Vagina (tissue), 2 donors: ENCODE data around the gene ZC3H14. TPM values are rescaled to one million over a fixed set of nuclear protein-coding genes. Genes with fewer than 3 reads are reported as not detected.

Experiments used
- DNase-seq, 2 donors: peaks; one replicate each; pipeline ENCODE4 v3.0.0-alpha.2; 2017; ENCODE audit errors: extremely low spot score in 2 of 2
- H3K27ac ChIP-seq: fragments of 200-600 bp; sonication (generic); one replicate; pipeline ENCODE4 v1.5.1; 2019
- H3K27me3 ChIP-seq: fragments of 200-600 bp; sonication (generic); one replicate; pipeline ENCODE4 v1.5.1; 2019
- H3K36me3 ChIP-seq, 2 donors: fragments of 200-600 bp; sonication (generic); one replicate each; pipeline ENCODE4 v1.5.1; 2017 to 2019
- H3K4me1 ChIP-seq: fragments of 200-600 bp; sonication (generic); one replicate; pipeline ENCODE4 v1.5.1; 2019
- H3K4me3 ChIP-seq, 2 donors: fragments of 200-600 bp; sonication (generic); 1 replicate in 1 of 2; 2 replicates in 1 of 2; pipeline ENCODE4 v1.5.1; 2016 to 2019
- H3K9me3 ChIP-seq: fragments of 200-600 bp; sonication (generic); one replicate; pipeline ENCODE4 v1.5.1; 2019
- CTCF ChIP-seq, 3 experiments: fragments of 450-650 bp in 2 of 3; fragments of 200-600 bp in 1 of 3; sonication (generic) in 1 of 3; IDR thresholded peaks; one replicate each; pipeline ENCODE4 v1.5.1; 2017 to 2019; ENCODE audit warnings: antibody characterized with exemption in 3 of 3, mild to moderate bottlenecking in 2 of 3, moderate library complexity in 2 of 3
- POLR2A ChIP-seq, 2 donors: fragments of 450-650 bp; IDR thresholded peaks; one replicate each; pipeline ENCODE4 v1.6.1; 2017; ENCODE audit warnings: antibody characterized with exemption in 2 of 2, mild to moderate bottlenecking in 2 of 2, moderate library complexity in 2 of 2
- POLR2AphosphoS5 ChIP-seq, 2 donors: sonication (generic); formaldehyde crosslinking; IDR thresholded peaks; one replicate each; pipeline ENCODE4 v1.9.0; 2017; ENCODE audit warnings: antibody characterized with exemption in 2 of 2, mild to moderate bottlenecking in 2 of 2, low read depth in 1 of 2; ENCODE audit not compliant: insufficient read depth in 1 of 2
- intact Hi-C: fragments of 100-400 bp; cut with DNase I; formaldehyde crosslinking; loops from one replicate; pipeline ENCODE4 v1.15.1; 2023
- total RNA-seq: library from RNA; depleted of rRNA; stranded (reverse); fragments of >200 nt; gene quantifications from one replicate; pipeline ENCODE4 v1.2.3, GENCODE V29; 2016

The ZC3H14 gene
- total RNA-seq, 1 donor from 2014 or later, result 58.4 TPM

GRCh38 chr14:88550078-88550477 is 12.8 kb upstream of the ZC3H14 start:
- Histone ChIP-seq H3K4me3 (no peak overlapping the region), H3K4me1 (peaks cover 39% of the 10 kb centered on the region), H3K27me3 (no peaks in the 10 kb centered on the region), H3K36me3 (peaks cover 0 to 25% of the 10 kb centered on the region in 2 donors), H3K27ac (no peak overlapping the region), H3K9me3 (no peaks in the 10 kb centered on the region)
- DNase-seq, result no peak
- intact Hi-C loops, result no loop called here
- no peak for TF ChIP-seq POLR2A (IDR thresholded peaks at IDR 0.05)
- TF ChIP-seq CTCF (IDR thresholded peaks at IDR 0.05), result no peak
- TF ChIP-seq POLR2AphosphoS5 (IDR thresholded peaks at IDR 0.05; ENCODE audit: insufficient read depth in 1 of 2, low read depth in 1 of 2), result no peak

GRCh38 chr14:88551094-88551870 is 11.6 kb upstream of the ZC3H14 start:
- peak; percentile 81 to 86 for TF ChIP-seq POLR2AphosphoS5 (IDR thresholded peaks at IDR 0.05; ENCODE audit: insufficient read depth in 1 of 2, low read depth in 1 of 2)
- peak in 1 of 2 donors; percentile 16 for TF ChIP-seq POLR2A (IDR thresholded peaks at IDR 0.05)
- peak in 2 of 3 experiments; percentile 34 to 35 for TF ChIP-seq CTCF (IDR thresholded peaks at IDR 0.05)
- Histone ChIP-seq H3K4me3 (peak overlapping the region; percentile 57 to 61), H3K27me3 (no peaks in the 10 kb centered on the region), H3K4me1 (peaks cover 45% of the 10 kb centered on the region), H3K27ac (peak overlapping the region; percentile 55), H3K9me3 (no peaks in the 10 kb centered on the region), H3K36me3 (peaks cover 0 to 20% of the 10 kb centered on the region in 2 donors)
- no peak for DNase-seq
- intact Hi-C loops, result no loop called here

GRCh38 chr14:88551980-88552431 is 10.8 kb upstream of the ZC3H14 start:
- Histone ChIP-seq H3K36me3 (peaks cover 0 to 20% of the 10 kb centered on the region in 2 donors), H3K4me1 (peaks cover 45% of the 10 kb centered on the region), H3K27ac (peak overlapping the region; percentile 55), H3K9me3 (no peaks in the 10 kb centered on the region), H3K4me3 (peak overlapping the region; percentile 57 to 61), H3K27me3 (no peaks in the 10 kb centered on the region)
- no peak for DNase-seq
- TF ChIP-seq CTCF (IDR thresholded peaks at IDR 0.05), result no peak
- TF ChIP-seq POLR2AphosphoS5 (IDR thresholded peaks at IDR 0.05; ENCODE audit: insufficient read depth in 1 of 2, low read depth in 1 of 2), result no peak
- intact Hi-C loops, result no loop called here

GRCh38 chr14:88552876-88553275 is 10.0 kb upstream of the ZC3H14 start:
- no peaks in the 10 kb centered on the region for H3K27me3 ChIP-seq
- H3K27ac ChIP-seq, result no peak overlapping the region
- TF ChIP-seq CTCF (IDR thresholded peaks at IDR 0.05), result no peak
- TF ChIP-seq POLR2AphosphoS5 (IDR thresholded peaks at IDR 0.05; ENCODE audit: insufficient read depth in 1 of 2, low read depth in 1 of 2), result no peak
- no peak for TF ChIP-seq POLR2A (IDR thresholded peaks at IDR 0.05)
- intact Hi-C loops, result no loop called here
- no peaks in the 10 kb centered on the region for H3K9me3 ChIP-seq
- DNase-seq, result no peak
- H3K4me1 ChIP-seq, result peaks cover 45% of the 10 kb centered on the region
- no peak overlapping the region for H3K4me3 ChIP-seq
- H3K36me3 ChIP-seq, result peaks cover 0 to 20% of the 10 kb centered on the region in 2 donors

GRCh38 chr14:88553886-88554456 is 8.9 kb upstream of the ZC3H14 start:
- peaks cover 45% of the 10 kb centered on the region for H3K4me1 ChIP-seq
- no peak for TF ChIP-seq CTCF (IDR thresholded peaks at IDR 0.05)
- TF ChIP-seq POLR2AphosphoS5 (IDR thresholded peaks at IDR 0.05; ENCODE audit: insufficient read depth in 1 of 2, low read depth in 1 of 2), result no peak
- TF ChIP-seq POLR2A (IDR thresholded peaks at IDR 0.05), result no peak
- intact Hi-C loops, result no loop called here
- peaks cover 0 to 12% of the 10 kb centered on the region in 2 donors for H3K36me3 ChIP-seq
- no peaks in the 10 kb centered on the region for H3K9me3 ChIP-seq
- H3K27ac ChIP-seq, result peak overlapping the region; percentile 83
- H3K4me3 ChIP-seq, result peak overlapping the region; percentile 67 to 82
- no peaks in the 10 kb centered on the region for H3K27me3 ChIP-seq
- no peak for DNase-seq
